GM19438 (cell line): Measurements from ENCODE around the gene ZNF609.
"Not testable (repeated sequence)": the region's sequence is repeated elsewhere in the genome, so short reads cannot be mapped to it uniquely, and the experiment has no call there.

ENCODE experiments used
- ATAC-seq: cut with Tn5 transposase; IDR thresholded peaks from one replicate; pipeline ENCODE4 v1.9.1; 2021; ENCODE audit warnings: low read depth; ENCODE audit not compliant: unreplicated experiment

Gene ZNF609

DNA sequence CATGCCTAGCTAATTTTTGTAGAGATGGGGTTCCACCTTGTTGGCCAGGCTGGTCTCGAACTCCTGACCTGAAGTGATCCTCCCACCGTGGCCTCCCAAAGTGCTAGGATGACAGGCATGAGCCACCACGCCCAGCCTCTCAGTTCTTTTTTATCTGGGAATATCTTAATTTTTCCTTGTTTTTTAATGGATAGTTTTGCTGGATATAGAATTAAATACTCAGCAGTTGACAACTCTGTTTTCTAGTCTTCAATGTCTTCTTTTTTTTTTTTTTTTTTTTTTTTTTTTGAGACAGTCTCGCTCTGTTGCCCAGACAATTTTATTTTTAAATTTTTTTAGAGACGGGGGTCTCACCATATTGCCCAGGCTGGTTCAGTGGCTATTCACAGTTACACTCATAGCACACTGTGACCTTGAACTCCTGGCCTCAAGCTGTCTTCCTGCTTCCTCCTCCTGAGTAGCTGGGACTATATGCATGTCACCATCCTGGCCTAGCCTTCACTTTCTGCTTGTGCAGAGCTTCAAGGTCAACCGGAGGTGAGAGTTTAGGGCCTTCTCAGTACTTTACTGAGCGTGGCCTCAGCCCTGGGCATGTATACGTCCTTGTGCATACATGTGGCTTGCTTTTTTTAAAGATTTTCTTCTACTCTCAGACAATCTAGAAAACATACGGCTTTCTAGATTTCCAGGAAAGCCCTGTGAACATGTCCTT, 120.5 kb downstream of the ZNF609 start:
- no peak for ATAC-seq

GRCh38 chr15:64581408-64581761, 121.0 kb downstream of the ZNF609 start:
- no peak for ATAC-seq

GRCh38 chr15:64582202-64582601, 121.8 kb downstream of the ZNF609 start:
- no peak for ATAC-seq

DNA sequence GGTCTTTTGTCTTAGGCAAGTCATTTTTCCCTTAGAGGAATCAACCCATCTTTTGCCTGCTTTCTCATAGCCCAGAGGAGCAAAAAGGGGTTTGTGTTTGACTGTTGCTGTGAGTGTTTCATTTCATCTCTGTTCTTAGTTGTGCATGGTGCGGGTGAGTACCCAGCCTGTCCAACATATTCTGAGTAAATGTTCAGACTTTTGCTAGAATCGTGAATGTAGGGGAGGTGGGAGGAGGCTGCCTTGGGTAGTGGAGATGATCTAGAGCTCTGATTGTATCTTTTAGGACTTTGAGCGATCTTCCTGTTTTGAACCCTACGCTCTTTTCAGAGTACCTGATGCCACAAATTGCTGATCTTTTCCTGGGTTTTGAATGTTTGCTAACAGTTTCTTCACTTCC, 123.1 kb downstream of the ZNF609 start:
- ATAC-seq, result no peak

DNA sequence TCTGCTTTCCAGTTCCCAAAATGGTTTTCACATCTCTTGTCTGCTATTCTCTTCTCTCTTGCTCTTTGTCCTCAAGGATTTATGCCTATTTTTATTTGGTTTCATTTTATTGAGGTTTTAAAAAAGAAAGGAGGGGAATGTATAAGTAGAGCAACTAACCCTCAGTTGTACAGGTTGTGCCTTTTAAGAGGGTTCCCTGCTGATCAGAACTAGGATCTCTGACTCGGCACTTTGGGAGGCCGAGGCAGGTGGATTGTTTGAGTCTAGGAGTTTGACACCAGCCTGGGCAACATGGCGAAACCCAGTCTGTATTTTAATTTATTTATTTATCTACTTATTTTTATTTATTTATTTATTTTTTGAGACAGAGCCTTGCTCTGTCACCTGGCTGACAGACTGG, 123.6 kb downstream of the ZNF609 start:
- ATAC-seq, result no peak

GRCh38 chr15:64586259-64586870, 126.0 kb downstream of the ZNF609 start:
- no peak for ATAC-seq

DNA sequence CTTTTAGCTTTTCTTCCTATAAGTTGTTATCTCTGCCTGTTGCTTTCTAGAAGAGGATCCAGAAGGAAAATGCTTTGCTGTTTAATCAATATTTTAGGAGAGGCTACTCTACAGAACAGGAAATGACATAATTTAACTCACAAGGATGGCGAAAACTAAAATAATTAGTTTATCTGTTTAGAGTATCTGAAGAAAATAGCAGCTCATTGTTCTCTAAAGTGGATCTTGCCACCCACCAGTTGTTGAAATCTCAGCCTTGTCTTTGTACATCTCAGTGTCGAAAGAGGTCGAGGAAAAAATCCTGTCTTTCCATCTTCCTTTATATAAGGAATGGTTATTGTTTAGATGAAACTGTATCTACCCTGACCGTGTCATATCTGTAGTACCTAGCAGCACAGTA, 126.6 kb downstream of the ZNF609 start:
- no peak for ATAC-seq

DNA sequence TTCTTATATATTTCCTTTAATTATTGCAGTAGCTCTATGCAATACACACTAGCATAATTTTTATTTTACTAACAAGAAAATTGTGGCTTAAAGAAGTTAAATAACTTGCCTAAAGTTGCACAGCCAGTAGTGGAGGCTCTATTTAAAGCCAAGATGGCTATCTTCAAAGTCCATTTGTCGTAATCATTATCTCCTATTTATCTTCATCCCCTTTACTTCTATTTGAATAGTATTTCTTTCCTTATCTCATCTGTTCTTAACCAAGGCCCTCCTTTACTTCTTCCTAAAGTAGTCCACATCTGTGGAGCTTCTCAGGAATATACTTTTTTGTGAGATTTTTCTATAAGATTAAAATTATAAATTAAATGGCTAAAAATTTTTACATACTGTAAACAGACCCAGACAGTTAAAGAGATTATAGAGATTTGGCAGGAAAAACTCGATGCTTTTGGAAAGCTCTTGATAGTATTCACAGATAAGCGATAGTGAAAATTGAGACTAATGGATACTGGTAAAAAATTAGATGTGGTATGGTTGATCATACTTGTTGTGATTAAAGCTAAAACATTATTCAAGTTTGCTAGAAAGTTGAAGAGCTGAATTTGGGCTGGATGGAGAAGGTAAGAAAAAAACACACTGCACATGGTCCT, 129.2 kb downstream of the ZNF609 start:
- ATAC-seq, result no peak

GRCh38 chr15:64592845-64593244, 132.5 kb downstream of the ZNF609 start:
- not testable (repeated sequence) for ATAC-seq

GRCh38 chr15:64596701-64597476, 136.5 kb downstream of the ZNF609 start:
- no peak for ATAC-seq

DNA sequence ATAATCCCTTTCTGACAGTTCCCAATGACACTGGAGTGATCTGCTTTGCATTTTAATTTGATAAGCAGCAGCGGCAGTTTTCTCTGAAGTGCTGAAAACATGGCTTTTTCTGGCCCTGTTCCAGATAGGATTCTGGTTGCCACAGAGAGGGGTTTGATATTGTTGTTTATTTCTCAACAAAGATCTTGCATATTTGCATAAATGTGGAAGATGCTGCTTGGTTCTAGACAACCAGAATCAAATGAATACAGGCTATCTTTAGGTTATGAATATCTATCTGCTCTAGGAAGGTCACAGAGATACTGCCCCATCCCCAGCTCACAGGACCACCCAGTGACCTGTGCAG, 137.1 kb downstream of the ZNF609 start:
- ATAC-seq, result no peak

DNA sequence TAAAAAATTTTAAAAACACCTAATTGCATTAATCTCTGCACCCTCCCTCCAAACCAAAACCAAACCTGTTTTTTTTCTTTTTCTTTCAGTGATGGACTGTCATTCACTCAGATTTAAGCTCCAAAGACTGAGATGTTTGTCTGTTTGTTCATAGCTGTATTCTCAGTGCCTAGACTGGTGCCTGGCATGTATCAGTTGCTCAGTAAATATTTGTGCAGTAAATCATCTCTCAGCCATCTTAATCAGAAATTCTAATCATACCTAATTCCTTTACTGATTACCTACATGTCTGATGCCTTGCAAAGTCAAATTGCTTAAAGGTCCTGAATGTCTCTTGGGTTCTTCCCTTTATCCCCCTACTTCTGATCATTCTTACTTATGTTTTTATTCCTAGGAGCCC, 138.8 kb downstream of the ZNF609 start:
- ATAC-seq, result no peak

DNA sequence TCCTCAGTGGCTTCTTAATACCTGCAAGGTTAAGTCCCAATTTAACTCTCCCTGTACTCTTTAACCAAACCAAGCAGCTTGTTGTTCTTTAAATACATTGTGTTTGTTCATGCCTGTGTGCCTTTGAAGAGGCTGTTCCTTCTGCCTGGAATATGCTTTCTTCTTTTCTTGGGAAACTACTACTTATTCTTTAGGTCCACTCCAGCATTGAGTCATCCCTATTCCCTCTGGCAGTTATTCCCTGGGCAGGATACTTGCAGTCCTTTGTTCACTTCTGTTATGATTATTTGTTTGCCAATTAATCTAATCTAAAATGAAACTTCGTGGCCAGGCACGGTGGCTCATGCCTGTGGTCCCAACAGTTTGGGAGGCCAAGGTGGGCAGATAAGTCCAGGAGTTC, 139.3 kb downstream of the ZNF609 start:
- ATAC-seq, result no peak

DNA sequence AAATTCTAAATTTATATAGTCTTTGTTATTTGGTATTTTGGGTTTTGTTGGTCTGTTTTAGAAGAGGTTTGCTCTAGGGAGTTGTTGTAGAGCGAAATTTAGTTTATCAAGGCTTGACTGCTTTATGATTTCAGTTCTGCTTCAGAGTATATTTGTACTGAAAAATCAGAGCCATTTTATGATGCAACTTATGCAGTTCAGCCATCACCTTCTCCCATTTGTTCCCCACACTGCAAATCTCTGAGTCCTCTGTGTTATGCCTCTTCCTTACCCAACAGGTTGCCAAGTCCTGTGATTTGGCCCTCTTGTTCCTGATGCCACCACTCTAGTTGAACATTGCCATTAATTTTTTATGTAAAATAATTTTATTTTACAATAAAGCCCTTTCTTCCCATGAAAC, 140.4 kb downstream of the ZNF609 start:
- no peak for ATAC-seq

DNA sequence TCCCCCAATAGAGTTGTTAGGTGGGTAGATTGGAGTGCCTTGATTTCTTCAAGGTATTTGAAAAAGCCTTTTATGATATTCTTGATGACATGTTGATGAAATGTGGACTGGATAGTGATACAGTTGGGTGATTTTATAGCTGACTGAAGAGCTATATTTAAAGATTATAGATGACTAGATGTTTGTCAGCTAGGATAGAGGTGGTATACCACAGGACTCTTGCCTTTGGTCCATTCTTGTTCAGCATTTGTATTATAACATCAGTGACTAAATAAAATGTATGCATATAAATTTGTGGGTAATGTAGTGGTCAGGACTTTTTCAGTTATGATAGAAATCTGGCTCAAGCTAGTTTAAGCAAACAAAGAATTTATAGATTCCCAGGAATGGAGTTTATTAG, 143.9 kb downstream of the ZNF609 start:
- ATAC-seq, result no peak

GRCh38 chr15:64607416-64607815, 147.0 kb downstream of the ZNF609 start:
- not testable (repeated sequence) for ATAC-seq

- no peak for ATAC-seq
Observed at GRCh38 chr15:64610257-64610919, 150.0 kb downstream of the ZNF609 start.

- no peak for ATAC-seq
Observed at GRCh38 chr15:64611085-64611725, 150.8 kb downstream of the ZNF609 start.

- no peak for ATAC-seq
Observed at GRCh38 chr15:64614519-64614918, 154.1 kb downstream of the ZNF609 start.

- ATAC-seq, result no peak
Observed at GRCh38 chr15:64617727-64618126, 157.3 kb downstream of the ZNF609 start.
